Activated T-cell treated with anti-CD3 and anti-CD28 coated beads, Interleukin-2, amount 50 U/mL, for 72 hours (primary cell): ENCODE measurements around the gene CTSA. TPM values are rescaled to one million over a fixed set of nuclear protein-coding genes. Genes with fewer than 3 reads are reported as not detected.
A peak's percentile ranks its signal among the peaks of the same experiment; 100 is the strongest.

Experiments used
- ATAC-seq, 2 donors: fragments of 150-1000 bp; cut with Tn5 transposase; replicated peaks in 1 of 2; 2 replicates each; pipeline ENCODE4 v1.10.0; 2021; ENCODE audit warnings: moderate library complexity in 2 of 2, mild to moderate bottlenecking in 1 of 2
- DNase-seq, 2 donors: peaks; one replicate each; pipeline ENCODE4 v3.0.0; 2021 to 2022; ENCODE audit warnings: mixed read lengths in 1 of 2
- H3K27ac Mint-ChIP-seq: one replicate; pipeline ENCODE4 v1.8.0; 2022; ENCODE audit warnings: mild to moderate bottlenecking, moderate library complexity, mixed read lengths
- H3K27me3 Mint-ChIP-seq: one replicate; pipeline ENCODE4 v1.8.0; 2022; ENCODE audit warnings: low read depth, mixed read lengths
- H3K36me3 Mint-ChIP-seq, 2 donors: one replicate each; pipeline ENCODE4 v1.8.0; 2022; ENCODE audit warnings: mixed read lengths in 2 of 2, mild to moderate bottlenecking in 1 of 2; ENCODE audit not compliant: insufficient read depth in 2 of 2
- H3K4me1 Mint-ChIP-seq: one replicate; pipeline ENCODE4 v1.8.0; 2022; ENCODE audit warnings: low read depth, mixed read lengths
- H3K4me3 Mint-ChIP-seq, 2 donors: one replicate each; pipeline ENCODE4 v1.8.0; 2022; ENCODE audit warnings: mild to moderate bottlenecking in 2 of 2, mixed read lengths in 2 of 2, moderate library complexity in 2 of 2
- H3K9me3 Mint-ChIP-seq, 2 donors: one replicate each; pipeline ENCODE4 v1.8.0; 2022; ENCODE audit warnings: mixed read lengths in 2 of 2
- total RNA-seq, 2 donors: library from RNA; stranded (reverse); gene quantifications; one replicate each; pipeline ENCODE4 v1.2.3, GENCODE V29; 2022

Gene CTSA
- total RNA-seq, 2 donors from 2014 or later: 37.0 to 59.1 TPM

GRCh38 chr20:45857114-45857881, 33.8 kb upstream of the CTSA start, which contains the start of the genes ACOT8 and ZSWIM3:
TSS of gene ACOT8 (minus strand) at chr20:45857392. CDS start at chr20:45857315, 77 bp downstream.
TSS of gene ZSWIM3 (plus strand) at chr20:45857614. CDS start at chr20:45857826, 212 bp downstream.
- DNase-seq (peak; percentile 94 to 97), ATAC-seq (peak; percentile 97)
- H3K4me3 Mint-ChIP-seq: peak within 1 kb of the TSS; percentile 95 to 98
- H3K36me3 Mint-ChIP-seq: peaks cover under 1 to 2% of the 10 kb centered on the region in 2 donors
- H3K9me3 Mint-ChIP-seq: no peaks in the 10 kb centered on the region
- H3K27me3 Mint-ChIP-seq: no peaks in the 10 kb centered on the region
- peak within 1 kb of the TSS; percentile 97 for H3K27ac Mint-ChIP-seq
- peaks cover 60% of the 10 kb centered on the region for H3K4me1 Mint-ChIP-seq

- DNase-seq: peak; percentile 51 to 54
- Mint-ChIP-seq H3K4me1 (peaks cover 60% of the 10 kb centered on the region), H3K9me3 (no peaks in the 10 kb centered on the region), H3K27ac (peak overlapping the region; percentile 97), H3K36me3 (peaks cover 0 to 2% of the 10 kb centered on the region in 2 donors), H3K4me3 (peak overlapping the region; percentile 95 to 98), H3K27me3 (no peaks in the 10 kb centered on the region)
- peak; percentile 40 to 47 for ATAC-seq
Observed at GRCh38 chr20:45857882-45858216, 33.3 kb upstream of the CTSA start.

GRCh38 chr20:45859916-45860315, 31.2 kb upstream of the CTSA start:
- H3K4me1 Mint-ChIP-seq: peaks cover 54% of the 10 kb centered on the region
- H3K9me3 Mint-ChIP-seq: no peaks in the 10 kb centered on the region
- ATAC-seq: no peak

GRCh38 chr20:45860560-45861220, 30.4 kb upstream of the CTSA start:
- ATAC-seq: no peak

More at GRCh38 chr20:45859916-45860315, 31.2 kb upstream of the CTSA start:
- Mint-ChIP-seq H3K27ac (no peak overlapping the region), H3K36me3 (peaks cover 0 to 2% of the 10 kb centered on the region in 2 donors), H3K27me3 (no peaks in the 10 kb centered on the region), H3K4me3 (no peak overlapping the region)
- DNase-seq: no peak

GRCh38 chr20:45861221-45862075, 29.7 kb upstream of the CTSA start:
- ATAC-seq (no peak), DNase-seq (no peak)
- H3K36me3 Mint-ChIP-seq: peaks cover 0 to 2% of the 10 kb centered on the region in 2 donors
- peaks cover 41% of the 10 kb centered on the region for H3K4me1 Mint-ChIP-seq
- H3K27ac Mint-ChIP-seq: no peak overlapping the region
- no peaks in the 10 kb centered on the region for H3K27me3 Mint-ChIP-seq
- H3K4me3 Mint-ChIP-seq: no peak overlapping the region
- no peaks in the 10 kb centered on the region for H3K9me3 Mint-ChIP-seq

More at GRCh38 chr20:45860560-45861220, 30.4 kb upstream of the CTSA start:
- no peaks in the 10 kb centered on the region for H3K9me3 Mint-ChIP-seq
- H3K4me3 Mint-ChIP-seq: no peak overlapping the region
- H3K27me3 Mint-ChIP-seq: no peaks in the 10 kb centered on the region
- no peak for DNase-seq
- H3K4me1 Mint-ChIP-seq: peaks cover 49% of the 10 kb centered on the region
- H3K27ac Mint-ChIP-seq: no peak overlapping the region
- peaks cover 0 to 2% of the 10 kb centered on the region in 2 donors for H3K36me3 Mint-ChIP-seq

GRCh38 chr20:45863543-45864470, 27.3 kb upstream of the CTSA start:
- Mint-ChIP-seq H3K4me3 (no peak overlapping the region), H3K27me3 (no peaks in the 10 kb centered on the region), H3K27ac (no peak overlapping the region)

GRCh38 chr20:45866454-45866853, 24.7 kb upstream of the CTSA start:
- H3K9me3 Mint-ChIP-seq: no peaks in the 10 kb centered on the region
- no peak for DNase-seq
- H3K4me3 Mint-ChIP-seq: no peak overlapping the region
- no peaks in the 10 kb centered on the region for H3K27me3 Mint-ChIP-seq
- no peak for ATAC-seq
- H3K27ac Mint-ChIP-seq: no peak overlapping the region
- H3K36me3 Mint-ChIP-seq: no peaks in the 10 kb centered on the region
- no peaks in the 10 kb centered on the region for H3K4me1 Mint-ChIP-seq

More at GRCh38 chr20:45863543-45864470, 27.3 kb upstream of the CTSA start:
- peaks cover 24% of the 10 kb centered on the region for H3K4me1 Mint-ChIP-seq
- peaks cover 0 to 2% of the 10 kb centered on the region in 2 donors for H3K36me3 Mint-ChIP-seq
- no peaks in the 10 kb centered on the region for H3K9me3 Mint-ChIP-seq
- no peak for DNase-seq
- no peak for ATAC-seq

- Mint-ChIP-seq H3K9me3 (no peaks in the 10 kb centered on the region), H3K4me3 (no peak overlapping the region), H3K27ac (no peak overlapping the region), H3K27me3 (no peaks in the 10 kb centered on the region), H3K4me1 (no peaks in the 10 kb centered on the region), H3K36me3 (peaks cover 0 to under 1% of the 10 kb centered on the region in 2 donors)
- DNase-seq (no peak), ATAC-seq (no peak)
Observed at GRCh38 chr20:45867136-45867818, 23.9 kb upstream of the CTSA start.

GRCh38 chr20:45867819-45868176, 23.3 kb upstream of the CTSA start:
- Mint-ChIP-seq H3K9me3 (no peaks in the 10 kb centered on the region), H3K4me3 (no peak overlapping the region), H3K27ac (no peak overlapping the region), H3K27me3 (no peaks in the 10 kb centered on the region), H3K4me1 (no peaks in the 10 kb centered on the region), H3K36me3 (peaks cover 0 to 2% of the 10 kb centered on the region in 2 donors)
- ATAC-seq (no peak), DNase-seq (no peak)

- H3K36me3 Mint-ChIP-seq: peaks cover 0 to 2% of the 10 kb centered on the region in 2 donors
- H3K4me1 Mint-ChIP-seq: no peaks in the 10 kb centered on the region
- no peaks in the 10 kb centered on the region for H3K9me3 Mint-ChIP-seq
- no peak overlapping the region for H3K27ac Mint-ChIP-seq
- H3K27me3 Mint-ChIP-seq: no peaks in the 10 kb centered on the region
- ATAC-seq: no peak
- no peak overlapping the region for H3K4me3 Mint-ChIP-seq
- DNase-seq: no peak
Observed at GRCh38 chr20:45872626-45873025, 18.5 kb upstream of the CTSA start.

- no peak overlapping the region for H3K27ac Mint-ChIP-seq
- no peaks in the 10 kb centered on the region for H3K27me3 Mint-ChIP-seq
- no peak for ATAC-seq
- no peak overlapping the region for H3K4me3 Mint-ChIP-seq
- H3K9me3 Mint-ChIP-seq: no peaks in the 10 kb centered on the region
- H3K36me3 Mint-ChIP-seq: peaks cover 0 to 2% of the 10 kb centered on the region in 2 donors
- H3K4me1 Mint-ChIP-seq: no peaks in the 10 kb centered on the region
- DNase-seq: no peak
Observed at GRCh38 chr20:45873409-45874103, 17.6 kb upstream of the CTSA start.
